SH-SY5Y (cell line): ENCODE results near the gene SLC34A3.

Experiments
- GATA2 ChIP-seq: IDR thresholded peaks from 2 replicates; pipeline ENCODE4 v1.6.1; 2011; ENCODE audit warnings: mild to moderate bottlenecking, low read depth, low read length
- GATA3 ChIP-seq: IDR thresholded peaks from 2 replicates; pipeline ENCODE4 v1.6.1; 2011; ENCODE audit warnings: low read depth, mild to moderate bottlenecking, low read length, moderate library complexity

DNA sequence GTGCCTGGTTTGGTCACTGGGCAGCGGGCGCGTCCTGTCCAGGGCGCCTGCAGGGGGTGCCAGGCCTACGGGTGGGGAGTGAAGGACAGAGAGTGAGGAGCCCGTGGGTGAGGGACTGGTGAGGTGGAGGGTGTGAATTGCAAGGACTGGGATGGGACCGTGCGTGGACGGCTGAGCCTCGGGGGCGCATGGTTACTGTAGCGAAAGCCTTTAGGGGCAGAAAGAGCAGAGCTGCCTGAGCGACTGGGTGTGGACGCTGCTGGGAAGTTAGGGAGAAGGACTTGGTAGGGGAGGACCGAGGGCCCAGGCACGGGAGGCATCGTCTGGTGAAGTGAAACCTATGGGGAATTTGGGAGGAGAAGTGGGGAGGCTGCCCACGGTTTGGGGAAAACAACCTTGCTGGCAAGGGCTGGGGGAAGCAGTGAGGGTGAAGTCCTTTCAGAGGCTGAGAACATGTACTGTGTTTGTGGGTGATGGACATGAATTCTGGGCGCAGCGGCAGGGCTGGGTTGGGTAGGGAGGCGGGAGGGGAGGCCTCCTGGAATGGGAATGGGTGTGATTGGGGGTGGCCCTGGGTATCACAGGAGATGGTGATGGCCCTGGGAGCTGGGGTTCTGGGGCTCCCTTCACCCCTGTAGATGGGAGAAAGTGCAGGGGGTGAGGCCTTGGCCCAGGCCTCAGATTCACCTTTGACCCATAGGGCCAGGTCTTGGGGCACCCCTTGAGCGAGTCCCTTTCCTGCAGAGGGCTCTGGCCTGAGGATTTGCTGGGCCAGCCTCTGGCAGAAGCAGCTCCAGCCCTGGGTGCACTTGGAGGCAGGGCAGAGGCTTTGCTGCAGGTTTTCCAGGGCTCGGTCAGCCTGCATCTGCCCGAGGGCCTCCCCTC is 45.1 kb downstream of the SLC34A3 start:
- TF ChIP-seq GATA2 (no peak), GATA3 (no peak)
